Liver (tissue), 9 donors: ENCODE results near the gene SFXN5. TPM values are rescaled to one million over a fixed set of nuclear protein-coding genes. Genes with fewer than 3 reads are reported as not detected.

Experiments used
- DNase-seq: peaks from one replicate; pipeline ENCODE4 v3.0.0-alpha.2; 2017; ENCODE audit warnings: low spot score
- H3K27ac ChIP-seq, 2 donors: one replicate each; pipeline ENCODE4 v1.7.0; 2013; ENCODE audit warnings: inconsistent platforms in 2 of 2, low read length in 2 of 2, control low read depth in 1 of 2, low read depth in 1 of 2, mild to moderate bottlenecking in 1 of 2
- H3K27me3 ChIP-seq, 4 donors: one replicate each; pipeline versions ENCODE4 v1.6.1 to v1.7.0; 2013; ENCODE audit warnings: low read length in 3 of 4, inconsistent platforms in 1 of 4, mild to moderate bottlenecking in 1 of 4, moderate library complexity in 1 of 4; ENCODE audit not compliant: control insufficient read depth in 4 of 4, insufficient read depth in 4 of 4
- H3K36me3 ChIP-seq, 4 donors: one replicate each; pipeline versions ENCODE4 v1.6.1 to v1.7.0; 2013; ENCODE audit warnings: low read length in 3 of 4, mild to moderate bottlenecking in 3 of 4, low read depth in 1 of 4, moderate library complexity in 1 of 4; ENCODE audit not compliant: control insufficient read depth in 4 of 4, insufficient read depth in 3 of 4
- H3K4me1 ChIP-seq, 4 donors: one replicate each; pipeline versions ENCODE4 v1.6.1 to v1.7.0; 2013; ENCODE audit warnings: low read length in 3 of 4, mild to moderate bottlenecking in 3 of 4, moderate library complexity in 1 of 4; ENCODE audit not compliant: control insufficient read depth in 4 of 4, insufficient read depth in 4 of 4
- H3K4me3 ChIP-seq, 3 donors: one replicate each; pipeline versions ENCODE4 v1.6.1 to v1.7.0; 2013; ENCODE audit warnings: low read length in 3 of 3, control low read depth in 1 of 3, low read depth in 1 of 3, mild to moderate bottlenecking in 1 of 3
- H3K9ac ChIP-seq, 2 donors: one replicate each; pipeline ENCODE4 v1.7.0; 2013; ENCODE audit warnings: low read length in 2 of 2, mild to moderate bottlenecking in 2 of 2, moderate library complexity in 2 of 2, control low read depth in 1 of 2, low read depth in 1 of 2
- H3K9me3 ChIP-seq, 4 donors: one replicate each; pipeline versions ENCODE4 v1.6.1 to v1.7.0; 2013; ENCODE audit warnings: low read length in 3 of 4; ENCODE audit not compliant: control insufficient read depth in 4 of 4
- CTCF ChIP-seq: fragments of 150-350 bp; IDR thresholded peaks from 2 replicates; pipeline ENCODE4 v1.5.1; 2017; ENCODE audit warnings: improper control_type of control experiment, low read depth, low read length; ENCODE audit not compliant: missing input control
- EGR1 ChIP-seq, 2 donors: IDR thresholded peaks; 2 replicates each; pipeline ENCODE4 v1.6.1; 2016 to 2018; ENCODE audit warnings: antibody characterized with exemption in 2 of 2, low read depth in 2 of 2
- FOXA2 ChIP-seq: IDR thresholded peaks from 2 replicates; pipeline ENCODE4 v1.6.1; 2016; ENCODE audit warnings: antibody characterized with exemption
- GABPA ChIP-seq, 2 donors: IDR thresholded peaks in 1 of 2; conservative IDR thresholded peaks in 1 of 2; 2 replicates each; pipeline ENCODE4 v1.6.1; 2016; ENCODE audit warnings: antibody characterized with exemption in 2 of 2, mild to moderate bottlenecking in 1 of 2, moderate library complexity in 1 of 2
- HNF4G ChIP-seq: IDR thresholded peaks from 2 replicates; pipeline ENCODE4 v1.6.1; 2016; ENCODE audit warnings: antibody characterized with exemption
- JUND ChIP-seq, 2 donors: IDR thresholded peaks; 2 replicates each; pipeline ENCODE4 v1.6.1; 2016; ENCODE audit warnings: antibody characterized with exemption in 2 of 2
- MAX ChIP-seq: IDR thresholded peaks from 2 replicates; pipeline ENCODE4 v1.6.1; 2016; ENCODE audit warnings: antibody characterized with exemption
- NR2F2 ChIP-seq: IDR thresholded peaks from 2 replicates; pipeline ENCODE4 v1.6.1; 2016; ENCODE audit warnings: antibody characterized with exemption
- RAD21 ChIP-seq, 2 donors: IDR thresholded peaks; 2 replicates each; pipeline ENCODE4 v1.6.1; 2016; ENCODE audit warnings: antibody characterized with exemption in 2 of 2, mild to moderate bottlenecking in 2 of 2
- REST ChIP-seq: IDR thresholded peaks from 2 replicates; pipeline ENCODE4 v1.6.1; 2016; ENCODE audit warnings: antibody characterized with exemption, mild to moderate bottlenecking
- RXRA ChIP-seq, 2 donors: IDR thresholded peaks; 2 replicates each; pipeline ENCODE4 v1.6.1; 2017 to 2018; ENCODE audit warnings: antibody characterized with exemption in 2 of 2, mild to moderate bottlenecking in 1 of 2
- SP1 ChIP-seq: IDR thresholded peaks from 2 replicates; pipeline ENCODE4 v1.6.1; 2018; ENCODE audit warnings: antibody characterized with exemption, mild to moderate bottlenecking
- YY1 ChIP-seq: IDR thresholded peaks from 2 replicates; pipeline ENCODE4 v1.6.1; 2016; ENCODE audit warnings: antibody characterized with exemption, mild to moderate bottlenecking
- ZBTB33 ChIP-seq: IDR thresholded peaks from 2 replicates; pipeline ENCODE4 v1.6.1; 2016; ENCODE audit warnings: antibody characterized with exemption
- WGBS: extraction: QIAGEN DNeasy Blood & Tissue Kit; methylation state at CpG from one replicate; pipeline ENCODE4 v1.1.7; 2013; 5-methylcytosine and 5-hydroxymethylcytosine counted together
- polyA plus RNA-seq, 2 donors: library from polyadenylated mRNA; stranded (reverse) in 1 of 2; unstranded in 1 of 2; fragments of 200-250 nt in 1 of 2; fragments of >200 nt in 1 of 2; fragmentation: Nextera tagmentation in 1 of 2; extraction: Ambion mirVana in 1 of 2; gene quantifications; one replicate each; pipeline versions ENCODE4 v1.2.1 to v1.2.3, GENCODE V29; 2013 to 2015
- total RNA-seq, 2 donors: library from RNA; depleted of rRNA; stranded (reverse); fragments of >200 nt; gene quantifications; one replicate each; pipeline ENCODE4 v1.2.3, GENCODE V29; 2014
- donor health status: healthy.
- donor health status: healthy.
- donor health status: healthy.
- donor health status: healthy.
- donor health status: healthy.

Gene SFXN5
- total and polyA plus RNA-seq, 4 donors = 23.3 to 58.2 (median 29.5) TPM

- Histone ChIP-seq H3K27ac (no peak overlapping the region), H3K27me3 (no peaks in the 10 kb centered on the region), H3K9me3 (no peaks in the 10 kb centered on the region), H3K9ac (no peak overlapping the region), H3K36me3 (peaks cover 0 to 1% (median 0%) of the 10 kb centered on the region in 4 donors), H3K4me3 (no peak overlapping the region), H3K4me1 (no peaks in the 10 kb centered on the region)
- 92% methylated on average over 13 of the region's 13 CpGs for WGBS
- DNase-seq = no peak
- TF ChIP-seq HNF4G = no peak
- TF ChIP-seq MAX = no peak
- TF ChIP-seq FOXA2 = no peak
- TF ChIP-seq RAD21 (IDR thresholded peaks at IDR 0.05) = no peak
- no peak for TF ChIP-seq GABPA (IDR thresholded peaks at IDR 0.05 in 1 of 2, conservative IDR thresholded peaks at IDR 0.05 in 1 of 2)
- no peak for TF ChIP-seq ZBTB33
Measured at GRCh38 chr2:73078457-73079411, 7.2 kb upstream of the SFXN5 start.

GRCh38 chr2:73077424-73077795, 5.9 kb upstream of the SFXN5 start:
- 92% methylated on average over 1 of the region's 1 CpG for WGBS
- Histone ChIP-seq H3K27ac (no peak overlapping the region), H3K27me3 (no peaks in the 10 kb centered on the region), H3K36me3 (peaks cover 0 to 1% (median 0%) of the 10 kb centered on the region in 4 donors), H3K4me3 (no peak overlapping the region), H3K9ac (no peak overlapping the region), H3K4me1 (peaks cover 0 to 6% (median 2%) of the 10 kb centered on the region in 4 donors), H3K9me3 (no peaks in the 10 kb centered on the region)
- no peak for DNase-seq
- TF ChIP-seq HNF4G (no peak), NR2F2 (no peak), ZBTB33 (no peak), GABPA (IDR thresholded peaks at IDR 0.05 in 1 of 2, conservative IDR thresholded peaks at IDR 0.05 in 1 of 2) (no peak), MAX (no peak), SP1 (no peak), YY1 (no peak), FOXA2 (no peak), RXRA (IDR thresholded peaks at IDR 0.05) (no peak), JUND (IDR thresholded peaks at IDR 0.05) (no peak), REST (no peak), RAD21 (IDR thresholded peaks at IDR 0.05) (no peak), CTCF (no peak), EGR1 (IDR thresholded peaks at IDR 0.05; ENCODE audit: low read depth in 2 of 2) (no peak)
